Subcutaneous abdominal adipose tissue (tissue), 5 donors: Measurements from ENCODE around the gene CD86.
"Not testable (repeated sequence)": the region's sequence is repeated elsewhere in the genome, so short reads cannot be mapped to it uniquely, and the experiment has no call there.

Experiments used
- H3K27ac ChIP-seq: one replicate; pipeline ENCODE4 v1.7.0; 2013; ENCODE audit warnings: low read depth, mild to moderate bottlenecking, inconsistent platforms, low read length, moderate library complexity
- H3K27me3 ChIP-seq, 5 donors: one replicate each; pipeline ENCODE4 v1.7.0; 2013; ENCODE audit warnings: low read length in 5 of 5, inconsistent platforms in 1 of 5; ENCODE audit not compliant: control insufficient read depth in 5 of 5, insufficient read depth in 4 of 5
- H3K36me3 ChIP-seq, 5 donors: one replicate each; pipeline ENCODE4 v1.7.0; 2013; ENCODE audit warnings: low read length in 5 of 5; ENCODE audit not compliant: control insufficient read depth in 5 of 5, insufficient read depth in 5 of 5
- H3K4me1 ChIP-seq, 5 donors: one replicate each; pipeline ENCODE4 v1.7.0; 2013; ENCODE audit warnings: low read length in 5 of 5, mild to moderate bottlenecking in 3 of 5, moderate library complexity in 1 of 5; ENCODE audit not compliant: control insufficient read depth in 5 of 5, insufficient read depth in 5 of 5
- H3K4me3 ChIP-seq, 5 donors: one replicate each; pipeline ENCODE4 v1.7.0; 2013; ENCODE audit warnings: low read length in 5 of 5, low read depth in 1 of 5
- H3K9ac ChIP-seq, 5 donors: one replicate each; pipeline ENCODE4 v1.7.0; 2013; ENCODE audit warnings: low read length in 5 of 5, mild to moderate bottlenecking in 4 of 5, moderate library complexity in 3 of 5
- H3K9me3 ChIP-seq, 5 donors: one replicate each; pipeline ENCODE4 v1.7.0; 2013; ENCODE audit warnings: low read length in 5 of 5; ENCODE audit not compliant: control insufficient read depth in 5 of 5
- donor health status: healthy.
- donor health status: healthy.
- donor health status: healthy.
- donor health status: healthy.
- donor health status: healthy.

Gene CD86

GRCh38 chr3:122112754-122113153, 57.6 kb downstream of the CD86 start:
- no peak overlapping the region for H3K27ac ChIP-seq
- peaks cover 0 to 4% (median 0%) of the 10 kb centered on the region in 5 donors for H3K36me3 ChIP-seq
- H3K4me3 ChIP-seq = no peak overlapping the region
- no peak overlapping the region for H3K9ac ChIP-seq
- H3K27me3 ChIP-seq = no peaks in the 10 kb centered on the region
- H3K9me3 ChIP-seq = peaks cover 0 to 2% (median 0%) of the 10 kb centered on the region in 5 donors
- peaks cover 0 to 16% (median 9%) of the 10 kb centered on the region in 5 donors for H3K4me1 ChIP-seq

- no peaks in the 10 kb centered on the region for H3K27me3 ChIP-seq
- no peak overlapping the region for H3K27ac ChIP-seq
- H3K9ac ChIP-seq = no peak overlapping the region
- H3K4me3 ChIP-seq = no peak overlapping the region
- no peaks in the 10 kb centered on the region for H3K4me1 ChIP-seq
- H3K36me3 ChIP-seq = no peaks in the 10 kb centered on the region
- H3K9me3 ChIP-seq = peaks cover 0 to 3% (median 0%) of the 10 kb centered on the region in 5 donors
Observed at GRCh38 chr3:122123850-122124249, 68.7 kb downstream of the CD86 start.

GRCh38 chr3:122132949-122133540, 77.9 kb downstream of the CD86 start:
- no peak overlapping the region for H3K9ac ChIP-seq
- no peak overlapping the region for H3K27ac ChIP-seq
- H3K4me1 ChIP-seq = no peaks in the 10 kb centered on the region

GRCh38 chr3:122146466-122146865, 91.3 kb downstream of the CD86 start:
- Histone ChIP-seq H3K4me3 (no peak overlapping the region), H3K9me3 (no peaks in the 10 kb centered on the region), H3K36me3 (no peaks in the 10 kb centered on the region), H3K27me3 (no peaks in the 10 kb centered on the region), H3K4me1 (no peaks in the 10 kb centered on the region), H3K27ac (no peak overlapping the region), H3K9ac (no peak overlapping the region)

More at GRCh38 chr3:122132949-122133540, 77.9 kb downstream of the CD86 start:
- H3K4me3 ChIP-seq = no peak overlapping the region
- no peaks in the 10 kb centered on the region for H3K36me3 ChIP-seq
- H3K9me3 ChIP-seq = peaks cover 0 to 4% (median 0%) of the 10 kb centered on the region in 5 donors
- no peaks in the 10 kb centered on the region for H3K27me3 ChIP-seq

- no peak overlapping the region for H3K27ac ChIP-seq
- H3K4me1 ChIP-seq = no peaks in the 10 kb centered on the region
- H3K27me3 ChIP-seq = no peaks in the 10 kb centered on the region
- H3K36me3 ChIP-seq = no peaks in the 10 kb centered on the region
- no peak overlapping the region for H3K9ac ChIP-seq
- H3K4me3 ChIP-seq = no peak overlapping the region
- H3K9me3 ChIP-seq = peaks cover 0 to 8% (median 5%) of the 10 kb centered on the region in 5 donors
Observed at GRCh38 chr3:122148941-122149627, 93.9 kb downstream of the CD86 start.

GRCh38 chr3:122151480-122151879, 96.3 kb downstream of the CD86 start:
- no peak overlapping the region for H3K27ac ChIP-seq
- no peak overlapping the region for H3K9ac ChIP-seq
- no peaks in the 10 kb centered on the region for H3K36me3 ChIP-seq
- H3K9me3 ChIP-seq = peaks cover 0 to 27% (median 17%) of the 10 kb centered on the region in 5 donors
- H3K27me3 ChIP-seq = no peaks in the 10 kb centered on the region
- no peak overlapping the region for H3K4me3 ChIP-seq
- no peaks in the 10 kb centered on the region for H3K4me1 ChIP-seq

GRCh38 chr3:122164983-122165382, 109.8 kb downstream of the CD86 start:
- not testable (repeated sequence) for H3K27me3 ChIP-seq, H3K27ac ChIP-seq, H3K9me3 ChIP-seq, H3K4me1 ChIP-seq, H3K9ac ChIP-seq, H3K4me3 ChIP-seq, H3K36me3 ChIP-seq

- Histone ChIP-seq H3K9me3 (no peaks in the 10 kb centered on the region), H3K9ac (no peak overlapping the region), H3K27me3 (no peaks in the 10 kb centered on the region), H3K4me3 (no peak overlapping the region), H3K27ac (no peak overlapping the region), H3K4me1 (no peaks in the 10 kb centered on the region), H3K36me3 (no peaks in the 10 kb centered on the region)
Observed at GRCh38 chr3:122167630-122168029, 112.5 kb downstream of the CD86 start.

- Histone ChIP-seq H3K27me3 (no peaks in the 10 kb centered on the region), H3K9me3 (no peaks in the 10 kb centered on the region), H3K4me1 (no peaks in the 10 kb centered on the region), H3K9ac (no peak overlapping the region), H3K27ac (no peak overlapping the region), H3K36me3 (no peaks in the 10 kb centered on the region), H3K4me3 (no peak overlapping the region)
Observed at GRCh38 chr3:122168044-122168443, 112.9 kb downstream of the CD86 start.

- no peak overlapping the region for H3K4me3 ChIP-seq
- H3K27ac ChIP-seq = no peak overlapping the region
- H3K36me3 ChIP-seq = no peaks in the 10 kb centered on the region
- H3K9ac ChIP-seq = no peak overlapping the region
- H3K4me1 ChIP-seq = no peaks in the 10 kb centered on the region
- H3K9me3 ChIP-seq = no peaks in the 10 kb centered on the region
- no peaks in the 10 kb centered on the region for H3K27me3 ChIP-seq
Observed at GRCh38 chr3:122169911-122170310, 114.7 kb downstream of the CD86 start.
